MCF 10A (cell line): ENCODE data around the gene GKN2. TPM values are rescaled to one million over a fixed set of nuclear protein-coding genes. Genes with fewer than 3 reads are reported as not detected.

ENCODE experiments used
- Bru-seq: library from RNA; stranded (reverse); fragments of 400-500 nt; gene quantifications from one replicate; lab custom pipeline; 2021; lab: Mats Ljungman, UMichigan
- BruChase-seq, 2 experiments: library from RNA; stranded (reverse); fragments of 400-500 nt; gene quantifications; one replicate each; lab custom pipeline; 2021; lab: Mats Ljungman, UMichigan
- BruUV-seq: library from RNA; stranded (reverse); fragments of 400-500 nt; replicated peaks from 2 replicates; lab custom pipeline; 2021; lab: Mats Ljungman, UMichigan
- CTCF ChIA-PET: fragments of 300-600 bp; sonication (Branson Sonifier 250); formaldehyde crosslinking; extraction: SDS; loops from one replicate; lab custom pipeline; 2021; ENCODE audit warnings: antibody characterized with exemption, inconsistent platforms; lab: Yijun Ruan, JAX
- POLR2A ChIA-PET: fragments of 300-600, 350-650 bp; sonication (Branson Sonifier 250); formaldehyde crosslinking; extraction: SDS; loops from one replicate; lab custom pipeline; 2020; ENCODE audit warnings: antibody characterized with exemption, inconsistent platforms; lab: Yijun Ruan, JAX
- DNase-seq: peaks from one replicate; pipeline ENCODE4 v3.0.0-alpha.2; 2018; ENCODE audit not compliant: unreplicated experiment
- H3K27ac Mint-ChIP-seq: one replicate; pipeline ENCODE4 v1.8.0; 2022; ENCODE audit warnings: mild to moderate bottlenecking, low read depth, mixed read lengths; ENCODE audit not compliant: unreplicated experiment
- H3K27me3 Mint-ChIP-seq: one replicate; pipeline ENCODE4 v1.8.0; 2022; ENCODE audit warnings: mixed read lengths; ENCODE audit not compliant: insufficient read depth, unreplicated experiment
- H3K36me3 Mint-ChIP-seq: one replicate; pipeline ENCODE4 v1.8.0; 2022; ENCODE audit warnings: mild to moderate bottlenecking, moderate library complexity, mixed read lengths; ENCODE audit not compliant: insufficient read depth, unreplicated experiment
- H3K4me1 Mint-ChIP-seq: one replicate; pipeline ENCODE4 v1.8.0; 2022; ENCODE audit warnings: mixed read lengths; ENCODE audit not compliant: insufficient read depth, unreplicated experiment
- H3K4me3 Mint-ChIP-seq: one replicate; pipeline ENCODE4 v1.8.0; 2022; ENCODE audit warnings: mild to moderate bottlenecking, moderate library complexity, mixed read lengths; ENCODE audit not compliant: unreplicated experiment
- H3K9me3 Mint-ChIP-seq: one replicate; pipeline ENCODE4 v1.8.0; 2022; ENCODE audit warnings: mixed read lengths; ENCODE audit not compliant: unreplicated experiment
- intact Hi-C: fragments of 100-400 bp; cut with micrococcal nuclease; formaldehyde crosslinking; loops from 2 replicates; pipeline ENCODE4 v1.14.1; 2022
- long read RNA-seq: library from polyadenylated mRNA; stranded (forward); transcript quantifications from one replicate; pipeline ENCODE4 v2.0.0, GENCODE V29; 2022
- total RNA-seq: library from RNA; stranded (reverse); gene quantifications from 2 replicates; pipeline ENCODE4 v1.2.3, GENCODE V29; 2022
- TF ChIP-seq, protein P1 (sequence below): fragments of 200-600 bp; IDR thresholded peaks from one replicate; pipeline ENCODE4 v1.8.0; 2022; ENCODE audit warnings: antibody characterized with exemption, mild to moderate bottlenecking; ENCODE audit not compliant: unreplicated experiment

GKN2 gene, protein sequence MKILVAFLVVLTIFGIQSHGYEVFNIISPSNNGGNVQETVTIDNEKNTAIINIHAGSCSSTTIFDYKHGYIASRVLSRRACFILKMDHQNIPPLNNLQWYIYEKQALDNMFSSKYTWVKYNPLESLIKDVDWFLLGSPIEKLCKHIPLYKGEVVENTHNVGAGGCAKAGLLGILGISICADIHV
- total RNA-seq = not detected in 2 replicates
- not detected for Bru-seq, nascent RNA
- BruChase-seq, experiment 1, labeled RNA remaining after a 6-hour chase = percentile 30 among the genes with signal in this experiment
- BruChase-seq, experiment 2, labeled RNA remaining after a 2-hour chase = not detected
- long read RNA-seq = 0 reads

DNA sequence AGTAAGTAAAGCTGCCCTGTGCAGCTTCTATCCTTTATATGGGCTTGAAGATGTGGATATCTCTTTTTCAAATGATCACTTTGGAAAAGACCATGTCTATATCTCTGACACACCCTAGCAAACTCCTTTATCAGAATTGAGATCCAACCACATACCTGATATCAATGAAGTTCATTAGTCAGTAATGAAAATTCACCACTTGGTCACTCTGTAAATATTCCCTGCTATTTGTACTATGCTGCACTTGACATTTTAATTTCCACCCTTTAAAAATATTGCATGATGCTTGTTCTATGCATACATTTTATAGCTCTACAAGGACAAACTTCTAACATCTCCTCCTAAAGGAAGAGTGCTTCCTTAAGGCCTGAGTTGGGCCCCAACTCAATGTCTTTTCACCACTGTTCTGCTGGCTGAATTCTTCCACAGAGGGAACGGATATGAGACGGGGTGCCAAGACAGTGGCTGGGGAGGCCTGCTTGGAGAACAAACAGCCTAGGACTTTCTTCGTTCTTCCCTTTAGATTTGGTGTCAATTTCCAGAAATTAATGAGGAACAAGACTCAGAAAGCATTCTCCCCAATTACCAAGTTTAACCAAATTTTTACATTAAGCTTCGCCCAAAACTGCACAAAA is at the start of gene GKN2:
GKN2 (minus strand) TSS at position 7 of the 635 bp plus-strand sequence. CDS start 32 bp downstream, outside the sequence.
- TF ChIP-seq, protein P1, sequence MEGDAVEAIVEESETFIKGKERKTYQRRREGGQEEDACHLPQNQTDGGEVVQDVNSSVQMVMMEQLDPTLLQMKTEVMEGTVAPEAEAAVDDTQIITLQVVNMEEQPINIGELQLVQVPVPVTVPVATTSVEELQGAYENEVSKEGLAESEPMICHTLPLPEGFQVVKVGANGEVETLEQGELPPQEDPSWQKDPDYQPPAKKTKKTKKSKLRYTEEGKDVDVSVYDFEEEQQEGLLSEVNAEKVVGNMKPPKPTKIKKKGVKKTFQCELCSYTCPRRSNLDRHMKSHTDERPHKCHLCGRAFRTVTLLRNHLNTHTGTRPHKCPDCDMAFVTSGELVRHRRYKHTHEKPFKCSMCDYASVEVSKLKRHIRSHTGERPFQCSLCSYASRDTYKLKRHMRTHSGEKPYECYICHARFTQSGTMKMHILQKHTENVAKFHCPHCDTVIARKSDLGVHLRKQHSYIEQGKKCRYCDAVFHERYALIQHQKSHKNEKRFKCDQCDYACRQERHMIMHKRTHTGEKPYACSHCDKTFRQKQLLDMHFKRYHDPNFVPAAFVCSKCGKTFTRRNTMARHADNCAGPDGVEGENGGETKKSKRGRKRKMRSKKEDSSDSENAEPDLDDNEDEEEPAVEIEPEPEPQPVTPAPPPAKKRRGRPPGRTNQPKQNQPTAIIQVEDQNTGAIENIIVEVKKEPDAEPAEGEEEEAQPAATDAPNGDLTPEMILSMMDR = no peak
- H3K36me3 Mint-ChIP-seq = no peaks in the 10 kb centered on the region
- BruUV-seq = no TSS peak
- no peaks in the 10 kb centered on the region for H3K27me3 Mint-ChIP-seq
- DNase-seq = no peak
- no peaks in the 10 kb centered on the region for H3K4me1 Mint-ChIP-seq
- no peak within 1 kb of the TSS for H3K4me3 Mint-ChIP-seq
- ChIA-PET POLR2A (no interaction called here), CTCF (interaction anchor here (0.6 to 4.8 kb wide), 2 partner anchors 10 to 43 kb away, joined by 3 to 32 read pairs; no protein-coding TSS in a partner anchor)
- intact Hi-C loops = no loop called here
- no peaks in the 10 kb centered on the region for H3K9me3 Mint-ChIP-seq
- H3K27ac Mint-ChIP-seq = no peak within 1 kb of the TSS

DNA sequence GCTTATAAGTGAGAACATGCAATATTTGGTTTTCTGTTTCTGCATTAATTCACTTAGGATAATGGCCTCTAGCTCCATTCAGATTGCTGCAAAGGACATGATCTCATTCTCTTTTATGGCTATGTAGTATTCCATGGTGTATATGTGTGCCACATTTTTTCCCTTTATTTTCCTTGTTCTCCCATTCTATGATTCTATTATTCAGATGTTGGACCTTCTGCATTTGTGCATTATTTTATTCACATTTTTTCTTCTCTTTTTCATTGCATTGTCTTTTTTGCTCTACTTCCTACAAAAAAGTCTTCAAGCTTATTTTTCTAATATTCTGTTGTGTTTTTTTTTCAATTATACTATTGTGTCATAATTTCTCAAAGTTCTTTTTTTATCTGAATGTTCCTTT is 49.2 kb upstream of the GKN2 start:
- ChIA-PET POLR2A (no interaction called here), CTCF (interaction anchor here (1.3 kb wide), 1 partner anchor 9 kb away, joined by 4 read pairs; no protein-coding TSS in a partner anchor)
- Mint-ChIP-seq H3K4me3 (no peak overlapping the region), H3K27me3 (peaks cover 7% of the 10 kb centered on the region), H3K9me3 (peaks cover 24% of the 10 kb centered on the region), H3K36me3 (no peaks in the 10 kb centered on the region), H3K4me1 (no peaks in the 10 kb centered on the region), H3K27ac (no peak overlapping the region)
- TF ChIP-seq, protein P1 = no peak
- intact Hi-C loops = no loop called here
- no peak for DNase-seq
- no TSS peak for BruUV-seq

DNA sequence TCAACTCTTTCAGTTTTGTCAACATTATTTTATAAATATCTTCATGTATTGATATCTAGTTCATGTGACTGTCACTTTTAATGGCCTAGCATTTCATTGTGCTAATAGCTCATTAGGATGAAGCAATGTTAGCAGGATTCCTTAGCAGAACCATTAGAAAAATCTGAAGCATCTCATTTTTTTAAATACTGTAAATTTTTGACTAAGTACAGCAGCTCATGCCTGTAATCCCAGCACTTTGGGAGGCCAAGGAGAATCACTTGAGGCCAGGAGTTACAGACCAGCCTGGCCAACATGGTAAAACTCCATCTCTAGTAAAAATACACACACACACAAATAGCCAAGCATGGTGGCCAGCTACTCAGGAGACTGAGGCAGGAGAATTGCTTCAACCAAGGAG is 44.7 kb upstream of the GKN2 start:
- H3K27me3 Mint-ChIP-seq = peaks cover 10% of the 10 kb centered on the region
- H3K9me3 Mint-ChIP-seq = peaks cover 11% of the 10 kb centered on the region
- DNase-seq = no peak
- no TSS peak for BruUV-seq
- no peak overlapping the region for H3K27ac Mint-ChIP-seq
- CTCF ChIA-PET = interaction anchor here (0.6 kb wide), 1 partner anchor 210 kb away, joined by 4 read pairs; no protein-coding TSS in a partner anchor
- no peak overlapping the region for H3K4me3 Mint-ChIP-seq
- H3K36me3 Mint-ChIP-seq = no peaks in the 10 kb centered on the region
- TF ChIP-seq, protein P1 = no peak
- POLR2A ChIA-PET = no interaction called here
- intact Hi-C loops = no loop called here
- no peaks in the 10 kb centered on the region for H3K4me1 Mint-ChIP-seq

DNA sequence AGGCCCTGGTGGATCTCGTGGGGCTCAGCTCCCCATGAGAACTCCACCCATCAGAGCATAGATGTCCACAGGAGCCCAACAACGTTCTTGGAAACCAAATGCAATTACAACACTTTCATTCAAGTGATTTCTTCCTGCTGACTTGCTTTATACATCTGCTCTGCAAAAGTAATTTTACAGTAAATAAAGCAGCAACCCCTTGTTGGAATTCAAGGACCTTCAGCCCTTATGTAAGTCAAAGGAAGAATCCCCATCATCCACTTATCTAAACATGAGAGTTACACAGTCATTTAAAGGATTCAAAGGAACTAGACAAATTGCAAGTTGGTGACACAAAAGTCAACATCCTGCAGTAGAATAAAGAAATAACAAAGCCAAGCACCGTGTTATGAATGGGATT is 43.2 kb upstream of the GKN2 start:
- intact Hi-C loops = no loop called here
- H3K4me3 Mint-ChIP-seq = no peak overlapping the region
- no peak for DNase-seq

More for the DNA sequence above, 43.2 kb upstream of the GKN2 start:
- POLR2A ChIA-PET = interaction anchor here (0.6 kb wide), 1 partner anchor 70 kb away, joined by 3 read pairs; no protein-coding TSS in a partner anchor
- TF ChIP-seq, protein P1 = no peak
- CTCF ChIA-PET = interaction anchor here (0.6 to 1.1 kb wide), 4 partner anchors 15 to 872 kb away, joined by 3 to 4 read pairs (median 3); partner anchors contain the start of gene GKN2
- Mint-ChIP-seq H3K9me3 (no peaks in the 10 kb centered on the region), H3K36me3 (no peaks in the 10 kb centered on the region), H3K4me1 (no peaks in the 10 kb centered on the region), H3K27me3 (peaks cover 17% of the 10 kb centered on the region), H3K27ac (no peak overlapping the region)
- no TSS peak for BruUV-seq
